IPS DF 4.7 (cell line): ENCODE data around the gene MDH2.
"Not testable (repeated sequence)": the region's sequence is repeated elsewhere in the genome, so short reads cannot be mapped to it uniquely, and the experiment has no call there.

Experiments
- DNase-seq: peaks from one replicate; pipeline ENCODE4 v3.0.0-alpha.2; 2013; ENCODE audit warnings: low spot score; ENCODE audit errors: extremely low read depth

The MDH2 gene

GRCh38 chr7:76108540-76109233 lies 60.8 kb downstream of the MDH2 start:
- DNase-seq = no peak

DNA sequence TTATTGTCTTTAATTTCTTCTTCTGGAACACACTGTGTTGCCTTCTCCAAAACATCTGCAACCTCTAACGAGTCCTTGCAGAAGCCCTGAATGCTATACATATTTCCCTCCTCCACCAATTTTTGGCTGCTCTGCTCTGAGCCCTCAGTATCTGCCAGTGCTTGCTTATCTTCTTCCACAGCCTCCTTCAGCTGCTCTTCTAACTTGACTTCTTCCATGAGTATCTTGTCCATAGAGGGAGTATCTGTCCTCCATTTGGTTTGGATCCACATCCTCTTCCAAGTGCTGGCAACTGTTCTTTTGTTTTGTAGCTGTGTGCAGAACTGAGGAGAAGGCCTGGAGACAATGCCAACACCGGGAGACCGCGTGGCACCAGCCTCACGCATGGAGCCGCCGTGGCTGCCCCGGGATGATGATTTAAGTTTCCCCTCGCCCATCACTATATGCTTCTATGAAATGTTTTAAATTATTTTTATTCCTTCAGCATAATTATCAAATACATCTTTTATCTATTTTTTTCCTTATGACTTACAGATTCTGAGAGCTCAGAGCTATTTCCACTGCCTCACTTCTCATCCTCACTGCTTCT lies 65.2 kb downstream of the MDH2 start:
- DNase-seq = not testable (repeated sequence)

DNA sequence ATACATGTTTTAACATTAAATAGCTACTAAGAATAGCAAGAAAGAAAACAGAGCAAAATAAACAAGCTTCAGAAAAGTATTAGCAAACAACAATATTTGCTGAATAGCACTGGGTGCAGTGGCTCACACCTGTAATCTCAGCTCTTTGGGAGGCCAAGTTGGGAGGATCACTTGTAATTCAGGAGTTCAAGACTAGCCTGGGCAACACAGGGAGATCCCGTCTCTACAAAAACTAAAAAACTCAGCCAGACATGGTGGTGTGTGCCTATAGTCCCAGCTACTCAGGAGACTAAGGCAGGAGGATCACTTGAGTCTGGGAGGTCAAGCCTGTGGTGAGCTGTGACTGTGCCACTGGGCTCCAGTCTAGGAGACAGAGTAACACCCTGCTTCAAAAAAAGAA lies 66.8 kb downstream of the MDH2 start:
- not testable (repeated sequence) for DNase-seq
